ENCODE results near the gene SIKE1. TPM values are rescaled to one million over a fixed set of nuclear protein-coding genes. Genes with fewer than 3 reads are reported as not detected.
A peak's percentile ranks its signal among the peaks of the same experiment; 100 is the strongest.
"Not testable (repeated sequence)": the region's sequence is repeated elsewhere in the genome, so short reads cannot be mapped to it uniquely, and the experiment has no call there.

SIKE1 gene
- 40.1 TPM for total RNA-seq

- peak; percentile 87 to 97 (median 96) for DNase-seq (ENCODE audit: low read depth in 2 of 3, low spot score in 2 of 3)
Measured at GRCh38 chr1:114780344-114781226, at the start of gene SIKE1. Gene SIKE1, minus strand, starts transcription at chr1:114780685. Its CDS starts 78 bp downstream, at chr1:114780607.

DNA sequence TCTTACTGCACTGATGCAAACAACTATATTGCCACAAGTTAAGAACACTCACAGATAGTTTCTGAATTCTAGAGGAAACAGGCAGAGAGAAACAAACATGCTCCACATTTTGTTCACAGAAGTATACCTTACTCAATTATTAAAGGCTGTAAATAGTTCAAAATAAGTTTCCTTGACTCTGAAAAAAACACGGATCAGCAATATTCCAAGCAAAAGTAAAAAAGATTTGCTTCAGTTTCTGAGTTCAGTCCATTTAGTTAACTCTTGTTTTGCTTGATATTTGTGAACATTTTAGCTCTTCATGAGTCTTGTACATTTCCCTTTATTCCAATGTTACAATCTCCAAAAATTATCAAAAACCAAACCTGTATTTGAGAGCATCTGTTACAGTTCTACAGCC is 49.6 kb upstream of the SIKE1 start:
- not testable (repeated sequence) for DNase-seq (ENCODE audit: low read depth in 2 of 3, low spot score in 2 of 3)

GRCh38 chr1:114828251-114828650 is 47.8 kb upstream of the SIKE1 start:
- no peak for DNase-seq (ENCODE audit: low read depth in 2 of 3, low spot score in 2 of 3)

GRCh38 chr1:114821978-114822377 is 41.5 kb upstream of the SIKE1 start:
- no peak for DNase-seq (ENCODE audit: low read depth in 2 of 3, low spot score in 2 of 3)

DNA sequence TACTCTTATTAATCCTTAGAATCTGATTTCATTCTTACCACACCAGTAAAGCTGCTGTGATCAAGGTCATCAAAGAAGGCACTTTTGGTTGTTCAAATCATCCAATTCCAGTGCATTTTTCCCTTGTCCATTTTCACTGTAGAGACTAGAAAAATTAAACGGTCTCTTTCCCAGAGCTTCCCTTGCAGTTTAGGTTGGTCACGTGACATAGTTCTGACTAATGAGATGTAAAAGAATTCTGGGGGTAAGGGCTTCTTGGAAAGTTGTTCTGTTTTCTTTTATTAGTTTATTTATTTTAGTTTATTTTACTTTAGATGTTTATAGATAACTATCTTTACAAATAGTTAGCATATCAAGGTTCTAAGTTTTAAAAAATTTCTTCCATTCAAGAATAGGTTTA is 39.9 kb upstream of the SIKE1 start:
- no peak for DNase-seq (ENCODE audit: low read depth in 2 of 3, low spot score in 2 of 3)

DNA sequence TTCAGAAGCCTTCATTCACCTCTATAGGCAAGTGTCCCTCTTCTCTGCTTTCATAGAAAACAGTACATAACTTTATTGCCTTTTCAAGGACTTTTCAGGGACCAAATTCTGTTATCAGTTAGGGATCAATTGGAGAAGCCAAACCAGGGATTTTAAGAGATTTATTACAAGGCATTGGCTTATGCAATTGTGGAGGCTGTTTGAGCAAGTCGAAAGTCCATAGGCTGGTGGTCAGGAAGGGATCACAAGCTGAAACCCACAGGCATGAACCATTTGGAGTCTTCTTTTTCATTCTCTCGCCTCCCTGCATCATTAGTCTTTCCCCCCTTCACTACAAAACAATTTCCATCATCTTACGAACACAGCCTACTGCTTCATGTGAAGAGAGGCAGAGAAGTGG is 39.4 kb upstream of the SIKE1 start:
- DNase-seq (ENCODE audit: low read depth in 2 of 3, low spot score in 2 of 3) = no peak

DNA sequence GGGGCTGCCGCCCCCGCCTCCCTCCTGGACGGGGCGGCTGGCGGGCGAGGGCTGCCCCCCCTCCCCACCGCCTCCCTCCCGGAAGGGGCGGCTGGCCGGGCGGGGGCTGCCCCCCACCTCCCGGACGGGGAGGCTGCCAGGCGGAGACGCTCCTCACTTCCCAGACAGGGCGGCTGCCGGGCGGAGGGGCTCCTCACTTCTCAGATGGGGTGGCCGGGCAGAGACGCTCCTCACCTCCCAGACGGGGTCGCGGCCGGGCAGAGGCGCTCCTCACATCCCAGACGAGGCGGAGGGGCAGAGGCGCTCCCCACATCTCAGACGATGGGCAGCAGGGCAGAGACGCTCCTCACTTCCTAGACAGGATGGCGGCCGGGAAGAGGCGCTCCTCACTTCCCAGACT is 24.0 kb upstream of the SIKE1 start:
- not testable (repeated sequence) for DNase-seq (ENCODE audit: low read depth in 2 of 3, low spot score in 2 of 3)

DNA sequence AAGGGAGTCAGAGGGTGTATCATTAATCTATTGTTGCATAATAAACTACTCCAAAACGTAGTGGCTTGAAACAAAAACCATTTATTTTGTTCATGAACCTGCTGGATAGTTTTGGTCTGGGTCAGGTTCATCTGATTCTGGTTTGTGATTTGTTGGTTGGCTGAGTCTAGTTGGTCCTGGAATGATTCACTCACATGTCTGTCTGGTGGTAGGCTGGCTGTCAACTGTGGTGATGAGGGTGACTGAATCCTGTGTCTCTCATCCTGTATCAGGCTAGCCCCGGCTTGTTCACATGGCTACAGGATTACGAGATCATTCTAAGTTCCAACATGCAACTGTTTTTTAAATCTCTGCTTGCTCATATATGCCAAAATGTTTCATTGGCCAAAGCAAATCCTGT is 22.5 kb upstream of the SIKE1 start:
- DNase-seq (ENCODE audit: low read depth in 2 of 3, low spot score in 2 of 3) = no peak

DNA sequence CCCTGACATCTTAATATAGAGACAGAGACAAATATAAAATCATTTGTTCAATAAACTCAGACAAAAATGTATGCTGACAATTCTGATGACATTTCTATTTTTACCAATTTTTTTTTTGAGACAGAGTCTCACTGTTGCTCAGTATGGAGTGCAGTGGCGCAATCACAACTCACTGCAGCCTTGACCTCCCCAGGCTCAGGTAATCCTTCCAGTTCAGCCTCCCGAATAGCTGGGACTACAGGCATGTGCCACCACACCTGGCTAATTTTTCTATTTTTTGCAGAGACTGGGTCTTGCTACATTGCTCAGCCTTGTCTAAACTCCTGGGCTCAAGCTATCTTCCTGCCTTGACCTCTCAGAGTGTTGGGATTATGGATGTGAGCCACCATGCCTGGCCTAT is 13.6 kb upstream of the SIKE1 start:
- no peak for DNase-seq (ENCODE audit: low read depth in 2 of 3, low spot score in 2 of 3)

- not testable (repeated sequence) for DNase-seq (ENCODE audit: low read depth in 2 of 3, low spot score in 2 of 3)
Measured at GRCh38 chr1:114790581-114790980, 10.1 kb upstream of the SIKE1 start.

DNA sequence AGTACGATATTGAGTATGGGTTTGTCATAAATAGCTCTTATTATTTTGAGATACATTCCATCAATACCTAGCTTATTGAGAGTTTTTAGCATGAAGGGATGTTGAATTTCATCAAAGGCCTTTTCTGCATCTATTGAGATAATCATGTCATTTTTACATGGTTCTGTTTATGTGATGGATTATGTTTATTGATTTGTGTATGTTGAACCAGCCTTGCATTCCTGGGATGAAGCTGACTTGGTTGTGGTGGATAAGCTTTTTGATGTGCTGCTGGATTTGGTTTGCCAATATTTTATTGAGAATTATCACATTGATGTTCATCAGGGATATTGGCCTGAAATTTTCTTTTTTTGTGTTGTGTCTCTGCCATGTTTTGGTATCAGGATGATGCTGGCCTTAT is 6.0 kb upstream of the SIKE1 start:
- not testable (repeated sequence) for DNase-seq (ENCODE audit: low read depth in 2 of 3, low spot score in 2 of 3)

GRCh38 chr1:114782476-114782875 is 2.0 kb upstream of the SIKE1 start:
- DNase-seq (ENCODE audit: low read depth in 2 of 3, low spot score in 2 of 3) = no peak

DNA sequence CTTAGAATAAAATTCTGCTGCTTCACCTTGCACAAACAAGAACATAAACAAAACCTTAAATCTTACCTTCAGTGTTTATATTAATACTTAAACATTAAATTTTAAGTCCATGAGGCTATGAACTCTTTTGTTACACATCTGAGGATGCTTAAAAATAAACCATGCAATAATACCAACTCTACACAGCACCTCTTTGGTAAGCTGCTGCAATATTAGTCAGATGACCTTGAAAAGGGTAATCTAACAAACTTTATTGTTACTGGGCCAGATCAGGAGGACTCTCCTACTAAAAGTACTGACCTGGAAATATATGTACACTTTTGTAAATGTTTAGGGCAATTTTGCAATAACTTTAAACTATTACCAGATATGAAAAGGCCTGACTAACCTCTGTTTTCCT is 763 bp downstream of the SIKE1 start:
- no peak for DNase-seq (ENCODE audit: low read depth in 2 of 3, low spot score in 2 of 3)

GRCh38 chr1:114776726-114777125 is 3.8 kb downstream of the SIKE1 start:
- not testable (repeated sequence) for DNase-seq (ENCODE audit: low read depth in 2 of 3, low spot score in 2 of 3)

DNA sequence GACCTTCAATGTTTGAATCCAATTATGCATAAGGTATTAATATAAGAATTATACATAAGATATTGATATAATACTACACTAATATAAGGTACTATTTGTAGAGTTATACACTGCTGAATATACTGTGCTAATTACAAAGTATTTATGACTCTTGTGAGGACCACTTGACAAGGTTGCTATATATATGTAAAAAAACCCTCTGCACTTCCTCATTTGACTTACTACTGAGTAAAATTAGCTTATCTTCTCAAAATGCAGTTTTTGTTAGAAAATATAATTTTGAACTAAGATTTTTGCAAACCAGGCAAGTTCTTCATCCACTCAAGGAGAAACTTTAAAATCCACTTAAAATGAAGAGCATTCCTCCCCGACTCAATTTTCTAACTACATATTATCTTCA is 8.5 kb downstream of the SIKE1 start:
- no peak for DNase-seq (ENCODE audit: low read depth in 2 of 3, low spot score in 2 of 3)

DNA sequence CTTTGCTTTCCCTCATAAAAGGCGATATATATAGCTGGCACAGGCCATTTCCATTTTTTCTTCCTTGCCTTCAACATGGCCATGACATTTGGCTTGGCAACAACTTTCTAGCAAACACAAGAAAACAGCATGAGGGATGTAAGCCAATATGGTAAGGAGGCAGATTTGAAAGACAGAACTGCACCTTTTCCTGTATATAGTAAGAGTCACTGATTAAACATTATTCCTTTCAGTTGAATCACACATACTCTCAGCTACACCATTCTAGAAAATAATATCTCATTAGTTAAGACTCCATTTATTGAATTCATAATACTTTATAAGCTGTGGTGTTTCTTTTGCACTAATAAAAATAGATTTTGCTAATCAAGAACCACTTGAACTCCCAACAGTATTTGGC is 9.5 kb downstream of the SIKE1 start:
- no peak for DNase-seq (ENCODE audit: low read depth in 2 of 3, low spot score in 2 of 3)

DNA sequence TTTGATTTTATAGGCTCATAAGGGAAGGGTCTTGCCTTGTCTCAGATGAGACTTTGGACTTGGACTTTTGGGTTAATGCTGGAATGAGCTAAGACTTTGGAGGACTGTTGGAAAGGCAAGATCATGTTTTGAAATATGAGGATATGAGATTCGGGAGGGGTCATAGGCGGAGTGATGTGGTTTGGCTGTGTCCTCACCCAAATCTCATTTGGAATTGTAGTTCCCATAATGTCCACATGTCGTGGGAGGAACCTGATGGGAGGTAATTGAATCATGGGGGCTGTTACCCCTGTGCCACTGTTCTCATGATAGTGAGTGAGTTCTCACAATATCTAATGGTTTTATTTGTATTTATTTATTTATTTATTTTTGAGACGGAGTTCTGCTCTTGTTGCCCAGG is 15.8 kb downstream of the SIKE1 start:
- peak in 1 of 3 donors; percentile 41 for DNase-seq (ENCODE audit: low read depth in 2 of 3, low spot score in 2 of 3)

GRCh38 chr1:114758256-114758832 is 22.1 kb downstream of the SIKE1 start:
- no peak for DNase-seq (ENCODE audit: low read depth in 2 of 3, low spot score in 2 of 3)

GRCh38 chr1:114757455-114758255 is 22.8 kb downstream of the SIKE1 start, which contains the start of gene CSDE1:
Gene CSDE1, minus strand, starts transcription at chr1:114757984. Its CDS starts 18,094 bp downstream, at chr1:114739890.
- DNase-seq (ENCODE audit: low read depth in 2 of 3, low spot score in 2 of 3) = peak; percentile 93 to 100 (median 98)

DNA sequence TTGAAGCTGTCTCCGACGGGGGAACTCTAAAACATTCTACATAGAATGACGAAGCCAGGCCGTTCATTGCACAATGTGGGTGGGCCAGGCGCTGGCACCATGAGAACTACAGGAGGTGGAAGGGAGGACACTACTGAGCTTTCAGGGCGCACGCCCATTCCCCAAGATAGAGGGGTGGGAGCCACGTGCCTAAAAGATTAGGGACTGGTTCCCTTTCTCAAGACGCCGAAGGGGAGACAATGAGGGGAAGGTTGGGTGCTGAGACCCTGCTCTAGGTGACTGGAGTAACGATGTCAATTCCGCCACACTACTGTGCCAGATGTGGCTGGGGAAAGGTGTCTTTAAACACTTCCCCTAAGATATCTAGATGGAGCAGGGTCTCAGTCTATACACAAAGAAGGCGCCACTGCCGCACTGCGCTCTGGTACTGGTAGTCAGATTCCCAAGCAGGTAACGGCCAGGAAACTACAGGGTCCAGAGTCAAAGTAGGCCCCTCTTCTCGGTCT is 23.5 kb downstream of the SIKE1 start:
- DNase-seq (ENCODE audit: low read depth in 2 of 3, low spot score in 2 of 3) = peak in 2 of 3 donors; percentile 21 to 53
